Smooth muscle cell of the pulmonary artery (primary cell): Measurements from ENCODE around the gene RNF169. TPM values are rescaled to one million over a fixed set of nuclear protein-coding genes. Genes with fewer than 3 reads are reported as not detected.

ENCODE experiments used
- total RNA-seq: library from RNA; depleted of rRNA; stranded (reverse); fragments of >200 nt; gene quantifications from 2 replicates; pipeline ENCODE4 v1.2.3, GENCODE V29; 2014

The RNF169 gene
- total RNA-seq = 18.6 and 21.2 TPM in 2 replicates

GRCh38 chr11:74748211-74749126, at the start of gene RNF169:
Gene RNF169 (plus strand): TSS chr11:74748849. CDS start chr11:74748881, 32 bp downstream.

GRCh38 chr11:74731301-74732094, 17.2 kb upstream of the RNF169 start, which contains the start of gene CHRDL2:
Gene CHRDL2 (minus strand): TSS chr11:74731426. CDS start chr11:74730888, 538 bp downstream.

Other genes starting within 250 kb of the RNF169 start
- 7.7 and 9.7 TPM in 2 replicates for gene POLD3, start 156.3 kb upstream of the RNF169 start, total RNA-seq
- not detected in 2 replicates for gene CHRDL2, start 17.4 kb upstream of the RNF169 start, total RNA-seq
- gene XRRA1, start 200.2 kb downstream of the RNF169 start, total RNA-seq = 13.6 and 23.3 TPM in 2 replicates
- gene SPCS2, start 200.4 kb downstream of the RNF169 start, total RNA-seq = 34.5 and 36.9 TPM in 2 replicates
- 6.3 and 6.9 TPM in 2 replicates for gene NEU3, start 240.1 kb downstream of the RNF169 start, total RNA-seq